CD14-positive monocyte (primary cell): ENCODE results near the gene RCAN2. TPM values are rescaled to one million over a fixed set of nuclear protein-coding genes. Genes with fewer than 3 reads are reported as not detected.
"Not testable (repeated sequence)": the region's sequence is repeated elsewhere in the genome, so short reads cannot be mapped to it uniquely, and the experiment has no call there.

Experiments
- DNase-seq, 3 donors: peaks; one replicate each; pipeline ENCODE4 v3.0.0-alpha.2; 2011 to 2022
- H2AFZ ChIP-seq: 2 replicates; pipeline ENCODE4 v1.6.0; 2012; ENCODE audit warnings: mild to moderate bottlenecking, low read depth, low read length, inconsistent platforms; ENCODE audit not compliant: insufficient read depth, poor library complexity, severe bottlenecking
- H3K27ac ChIP-seq, 2 donors: 1 replicate in 1 of 2; 2 replicates in 1 of 2; pipeline ENCODE4 v1.5.1; 2012 to 2013; ENCODE audit warnings: low read length in 2 of 2, control low read depth in 1 of 2, inconsistent platforms in 1 of 2, low read depth in 1 of 2, mild to moderate bottlenecking in 1 of 2
- H3K27me3 ChIP-seq, 2 donors: one replicate each; pipeline versions ENCODE4 v1.6.0 to v1.6.1; 2011 to 2013; ENCODE audit warnings: low read length in 2 of 2; ENCODE audit not compliant: control insufficient read depth in 2 of 2, insufficient read depth in 2 of 2
- H3K36me3 ChIP-seq, 2 donors: replicated peaks in 1 of 2; 1 replicate in 1 of 2; 2 replicates in 1 of 2; pipeline versions ENCODE4 v1.5.1 to v1.6.1; 2012 to 2013; ENCODE audit warnings: low read length in 2 of 2, control low read depth in 1 of 2, inconsistent platforms in 1 of 2, mild to moderate bottlenecking in 1 of 2; ENCODE audit not compliant: insufficient read depth in 2 of 2, control insufficient read depth in 1 of 2
- H3K4me1 ChIP-seq, 2 donors: 1 replicate in 1 of 2; 2 replicates in 1 of 2; pipeline versions ENCODE4 v1.5.1 to v1.6.1; 2012 to 2013; ENCODE audit warnings: low read length in 2 of 2, control low read depth in 1 of 2, inconsistent platforms in 1 of 2, mild to moderate bottlenecking in 1 of 2, moderate library complexity in 1 of 2; ENCODE audit not compliant: insufficient read depth in 2 of 2, control insufficient read depth in 1 of 2
- H3K4me2 ChIP-seq: replicated peaks from 2 replicates; pipeline ENCODE3; 2012; ENCODE audit warnings: low read length, moderate library complexity, mild to moderate bottlenecking; ENCODE audit not compliant: poor library complexity, severe bottlenecking; ENCODE audit errors: extremely low read depth
- H3K4me3 ChIP-seq, 3 experiments: fragments of 200-600 bp in 1 of 3; sonication (generic) in 1 of 3; replicated peaks in 1 of 3; 1 replicate in 2 of 3; 2 replicates in 1 of 3; pipeline ENCODE4 v1.5.1; 2011 to 2013; ENCODE audit warnings: low read length in 3 of 3, mild to moderate bottlenecking in 3 of 3, control low read depth in 2 of 3, low read depth in 2 of 3, inconsistent platforms in 1 of 3, moderate library complexity in 1 of 3
- H3K79me2 ChIP-seq: 2 replicates; pipeline ENCODE4 v1.6.0; 2012; ENCODE audit warnings: mild to moderate bottlenecking, control low read depth, inconsistent platforms, low read length, moderate library complexity; ENCODE audit not compliant: insufficient read depth
- H3K9ac ChIP-seq: 2 replicates; pipeline ENCODE4 v1.6.0; 2017; ENCODE audit warnings: low read length, mild to moderate bottlenecking; ENCODE audit not compliant: insufficient read depth, poor library complexity, severe bottlenecking
- H3K9me3 ChIP-seq, 2 donors: replicated peaks in 1 of 2; 1 replicate in 1 of 2; 2 replicates in 1 of 2; pipeline versions ENCODE4 v1.5.1 to v1.6.1; 2012 to 2013; ENCODE audit warnings: low read length in 2 of 2, control low read depth in 1 of 2; ENCODE audit not compliant: control insufficient read depth in 1 of 2, insufficient read depth in 1 of 2
- H4K20me1 ChIP-seq: 2 replicates; pipeline ENCODE4 v1.6.0; 2012; ENCODE audit warnings: mild to moderate bottlenecking, low read length, control low read depth, moderate library complexity; ENCODE audit not compliant: insufficient read depth
- H3K27ac Mint-ChIP-seq, 7 donors: one replicate each; pipeline ENCODE4 v1.8.0; 2020; ENCODE audit warnings: mild to moderate bottlenecking in 7 of 7, mixed read lengths in 7 of 7, moderate library complexity in 6 of 7, inconsistent platforms in 2 of 7
- H3K27me3 Mint-ChIP-seq, 3 donors: one replicate each; pipeline ENCODE4 v1.8.0; 2021 to 2022; ENCODE audit warnings: low read depth in 3 of 3, mild to moderate bottlenecking in 3 of 3, mixed read lengths in 3 of 3, moderate library complexity in 3 of 3, inconsistent platforms in 1 of 3
- H3K36me3 Mint-ChIP-seq, 2 donors: one replicate each; pipeline ENCODE4 v1.8.0; 2020; ENCODE audit warnings: mixed read lengths in 2 of 2, inconsistent platforms in 1 of 2, mild to moderate bottlenecking in 1 of 2
- H3K4me1 Mint-ChIP-seq: one replicate; pipeline ENCODE4 v1.8.0; 2020; ENCODE audit warnings: mild to moderate bottlenecking, mixed read lengths
- H3K4me3 Mint-ChIP-seq, 2 donors: one replicate each; pipeline ENCODE4 v1.8.0; 2020; ENCODE audit warnings: mild to moderate bottlenecking in 2 of 2, mixed read lengths in 2 of 2, moderate library complexity in 1 of 2
- H3K9me3 Mint-ChIP-seq, 7 donors: one replicate each; pipeline ENCODE4 v1.8.0; 2020 to 2022; ENCODE audit warnings: mixed read lengths in 7 of 7, mild to moderate bottlenecking in 6 of 7, moderate library complexity in 6 of 7, inconsistent platforms in 2 of 7
- WGBS: methylation state at CpG from one replicate; pipeline ENCODE4 v1.1.5; 2013; ENCODE audit warnings: missing lambda C conversion rate; ENCODE audit not compliant: insufficient coverage; 5-methylcytosine and 5-hydroxymethylcytosine counted together
- intact Hi-C, 2 donors: fragments of 100-400 bp; cut with micrococcal nuclease; formaldehyde crosslinking; loops; one replicate each; pipeline versions ENCODE4 v1.15.0 to v1.15.1; 2023
- polyA plus RNA-seq, 3 donors: library from polyadenylated mRNA; depleted of rRNA in 1 of 3; unstranded in 2 of 3; stranded (reverse) in 1 of 3; fragments of 300-500 nt in 2 of 3; fragments of >200 nt in 1 of 3; fragmentation: Illumina TruSeq in 2 of 3; gene quantifications; 1 replicate in 2 of 3; 2 replicates in 1 of 3; pipeline ENCODE4 v1.2.3, GENCODE V29; 2012 to 2021
- TF ChIP-seq, protein P1 (sequence below): fragments of 200-600 bp; IDR thresholded peaks from one replicate; pipeline ENCODE4 v1.8.0; 2022; ENCODE audit warnings: antibody characterized with exemption, mild to moderate bottlenecking

Gene RCAN2
- polyA plus RNA-seq, 3 donors, result not detected

DNA sequence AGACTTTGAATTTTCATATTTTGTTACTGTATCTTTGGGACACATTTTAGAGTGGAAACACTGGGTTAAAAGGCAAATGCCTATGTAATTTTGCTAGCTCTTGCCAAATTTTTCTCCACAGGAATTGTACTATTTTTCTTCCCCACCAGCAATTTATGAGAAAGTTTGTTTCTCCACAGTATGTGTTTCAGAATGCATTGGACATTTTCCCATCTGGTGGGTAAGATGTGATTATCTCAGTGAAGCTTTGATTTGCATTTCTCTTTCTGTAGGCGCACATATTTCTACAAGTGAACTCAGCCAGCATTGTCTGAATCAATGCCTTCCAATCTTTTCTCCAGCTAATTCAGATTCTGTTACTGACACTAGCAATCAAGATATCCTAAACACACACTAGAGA is 157.8 kb downstream of the RCAN2 start:
- Histone ChIP-seq H3K9ac (no peak overlapping the region), H3K79me2 (no peaks in the 10 kb centered on the region), H2AFZ (no peak overlapping the region), H3K9me3 (no peaks in the 10 kb centered on the region), H3K4me1 (no peaks in the 10 kb centered on the region), H3K36me3 (no peaks in the 10 kb centered on the region), H3K4me2 (no peak overlapping the region), H3K27ac (no peak overlapping the region), H4K20me1 (no peaks in the 10 kb centered on the region), H3K4me3 (no peak overlapping the region), H3K27me3 (no peaks in the 10 kb centered on the region)
- Mint-ChIP-seq H3K36me3 (no peaks in the 10 kb centered on the region), H3K9me3 (peaks cover 0 to 3% (median 0%) of the 10 kb centered on the region in 7 donors), H3K4me3 (no peak overlapping the region), H3K4me1 (no peaks in the 10 kb centered on the region), H3K27me3 (peaks cover 0 to 1% (median 0%) of the 10 kb centered on the region in 3 donors), H3K27ac (no peak overlapping the region)
- intact Hi-C loops, result no loop called here
- 100% methylated on average over 1 of the region's 1 CpG for WGBS
- no peak for DNase-seq
- TF ChIP-seq, protein P1, sequence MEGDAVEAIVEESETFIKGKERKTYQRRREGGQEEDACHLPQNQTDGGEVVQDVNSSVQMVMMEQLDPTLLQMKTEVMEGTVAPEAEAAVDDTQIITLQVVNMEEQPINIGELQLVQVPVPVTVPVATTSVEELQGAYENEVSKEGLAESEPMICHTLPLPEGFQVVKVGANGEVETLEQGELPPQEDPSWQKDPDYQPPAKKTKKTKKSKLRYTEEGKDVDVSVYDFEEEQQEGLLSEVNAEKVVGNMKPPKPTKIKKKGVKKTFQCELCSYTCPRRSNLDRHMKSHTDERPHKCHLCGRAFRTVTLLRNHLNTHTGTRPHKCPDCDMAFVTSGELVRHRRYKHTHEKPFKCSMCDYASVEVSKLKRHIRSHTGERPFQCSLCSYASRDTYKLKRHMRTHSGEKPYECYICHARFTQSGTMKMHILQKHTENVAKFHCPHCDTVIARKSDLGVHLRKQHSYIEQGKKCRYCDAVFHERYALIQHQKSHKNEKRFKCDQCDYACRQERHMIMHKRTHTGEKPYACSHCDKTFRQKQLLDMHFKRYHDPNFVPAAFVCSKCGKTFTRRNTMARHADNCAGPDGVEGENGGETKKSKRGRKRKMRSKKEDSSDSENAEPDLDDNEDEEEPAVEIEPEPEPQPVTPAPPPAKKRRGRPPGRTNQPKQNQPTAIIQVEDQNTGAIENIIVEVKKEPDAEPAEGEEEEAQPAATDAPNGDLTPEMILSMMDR, result no peak

DNA sequence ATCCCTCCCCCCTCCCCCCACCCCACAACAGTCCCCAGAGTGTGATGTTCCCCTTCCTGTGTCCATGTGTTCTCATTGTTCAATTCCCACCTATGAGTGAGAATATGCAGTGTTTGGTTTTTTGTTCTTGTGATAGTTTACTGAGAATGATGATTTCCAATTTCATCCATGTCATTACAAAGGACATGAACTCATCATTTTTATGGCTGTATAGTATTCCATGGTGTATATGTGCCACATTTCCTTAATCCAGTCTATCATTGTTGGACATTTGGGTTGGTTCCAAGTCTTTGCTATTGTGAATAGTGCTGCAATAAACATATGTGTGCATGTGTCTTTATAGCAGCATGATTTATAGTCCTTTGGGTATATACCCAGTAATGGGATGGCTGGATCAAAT is 158.8 kb downstream of the RCAN2 start:
- H3K4me2 ChIP-seq, H3K36me3 ChIP-seq: not testable (repeated sequence)

More for the DNA sequence above, 158.8 kb downstream of the RCAN2 start:
- H2AFZ ChIP-seq, H3K9me3 ChIP-seq, H3K4me1 Mint-ChIP-seq, H3K36me3 Mint-ChIP-seq, DNase-seq, H3K27me3 ChIP-seq, intact Hi-C loops, H3K9me3 Mint-ChIP-seq, H3K27ac Mint-ChIP-seq, H3K4me3 ChIP-seq, H4K20me1 ChIP-seq, H3K79me2 ChIP-seq, H3K9ac ChIP-seq, H3K27me3 Mint-ChIP-seq, H3K27ac ChIP-seq, H3K4me1 ChIP-seq, H3K4me3 Mint-ChIP-seq: not testable (repeated sequence)
